T-cell (primary cell): ENCODE measurements around the gene KCNMA1. TPM values are rescaled to one million over a fixed set of nuclear protein-coding genes. Genes with fewer than 3 reads are reported as not detected.

ENCODE experiments used
- ATAC-seq, 4 experiments: fragments of 200-7000 bp in 3 of 4; fragments of 150-1000 bp in 1 of 4; cut with Tn5 transposase; replicated peaks in 1 of 4; 1 replicate in 3 of 4; 2 replicates in 1 of 4; pipeline ENCODE4 v1.10.0; 2021; ENCODE audit warnings: moderate library complexity in 3 of 4, mild to moderate bottlenecking in 2 of 4, moderate number of reproducible peaks in 1 of 4
- CTCF ChIA-PET, 2 donors: fragments of 300-600 bp; sonication (Branson Sonifier 250); formaldehyde crosslinking; loops; one replicate each; lab custom pipeline; 2022; ENCODE audit warnings: antibody characterized with exemption in 2 of 2; lab: Charles Lee
- POLR2A ChIA-PET, 2 donors: fragments of 300-600 bp; sonication (Branson Sonifier 250); formaldehyde crosslinking; loops; one replicate each; lab custom pipeline; 2022; ENCODE audit warnings: antibody characterized with exemption in 2 of 2; lab: Charles Lee
- DNase-seq, 35 experiments: peaks; one replicate each; pipeline versions ENCODE4 v3.0.0 to v3.0.0-alpha.2; 2013 to 2023
- H3K27ac ChIP-seq: one replicate; pipeline ENCODE4 v1.5.1; 2013; ENCODE audit warnings: low read length
- H3K27me3 ChIP-seq, 2 experiments: replicated peaks in 1 of 2; 1 replicate in 1 of 2; 2 replicates in 1 of 2; pipeline versions ENCODE4 v1.6.1 to v1.7.0; 2013; ENCODE audit warnings: low read length in 1 of 2, mixed read lengths in 1 of 2; ENCODE audit not compliant: control insufficient read depth in 2 of 2, insufficient read depth in 2 of 2; ENCODE audit errors: extremely low read depth in 1 of 2
- H3K36me3 ChIP-seq, 2 donors: 1 replicate in 1 of 2; 2 replicates in 1 of 2; pipeline versions ENCODE4 v1.6.1 to v1.7.0; 2013; ENCODE audit warnings: low read length in 1 of 2; ENCODE audit not compliant: control insufficient read depth in 2 of 2, insufficient read depth in 1 of 2; ENCODE audit errors: extremely low read depth in 1 of 2
- H3K4me1 ChIP-seq, 2 experiments: 1 replicate in 1 of 2; 2 replicates in 1 of 2; pipeline versions ENCODE4 v1.6.1 to v1.7.0; 2013; ENCODE audit warnings: low read length in 2 of 2, mixed read lengths in 1 of 2; ENCODE audit not compliant: insufficient read depth in 2 of 2, control insufficient read depth in 1 of 2; ENCODE audit errors: extremely low read depth in 1 of 2
- H3K4me3 ChIP-seq, 2 donors: 1 replicate in 1 of 2; 2 replicates in 1 of 2; pipeline versions ENCODE4 v1.5.1 to v1.7.0; 2013; ENCODE audit warnings: mild to moderate bottlenecking in 2 of 2, low read length in 1 of 2, moderate library complexity in 1 of 2; ENCODE audit not compliant: control insufficient read depth in 1 of 2; ENCODE audit errors: extremely low read depth in 1 of 2
- H3K9me3 ChIP-seq: 2 replicates; pipeline ENCODE4 v1.7.0; 2013
- H3K27ac Mint-ChIP-seq, 2 donors: one replicate each; pipeline ENCODE4 v1.8.0; 2020 to 2021; ENCODE audit warnings: mild to moderate bottlenecking in 2 of 2, mixed read lengths in 2 of 2
- H3K27me3 Mint-ChIP-seq, 2 donors: one replicate each; pipeline ENCODE4 v1.8.0; 2021 to 2022; ENCODE audit warnings: mixed read lengths in 2 of 2
- H3K36me3 Mint-ChIP-seq: one replicate; pipeline ENCODE4 v1.8.0; 2021; ENCODE audit warnings: mixed read lengths
- H3K4me1 Mint-ChIP-seq, 3 donors: one replicate each; pipeline ENCODE4 v1.8.0; 2020 to 2022; ENCODE audit warnings: mixed read lengths in 3 of 3, mild to moderate bottlenecking in 1 of 3
- H3K4me3 Mint-ChIP-seq, 3 donors: one replicate each; pipeline ENCODE4 v1.8.0; 2020 to 2022; ENCODE audit warnings: mild to moderate bottlenecking in 3 of 3, mixed read lengths in 3 of 3, moderate library complexity in 3 of 3
- H3K9me3 Mint-ChIP-seq, 3 donors: one replicate each; pipeline ENCODE4 v1.8.0; 2020 to 2022; ENCODE audit warnings: mixed read lengths in 3 of 3
- WGBS: methylation state at CpG from one replicate; pipeline ENCODE4 v1.1.5; 2013; ENCODE audit warnings: missing lambda C conversion rate; ENCODE audit not compliant: insufficient coverage; 5-methylcytosine and 5-hydroxymethylcytosine counted together
- total RNA-seq, 35 experiments: library from RNA in 6 of 35; stranded (reverse) in 6 of 35; fragments of 120-200 nt in 1 of 35; gene quantifications; one replicate each; pipeline versions ENCODE4 v1.2.1 to v1.2.4 and lab custom pipeline; 2013 to 2026

KCNMA1 gene
- total RNA-seq, 5 donors from 2014 or later (not counting 1 experiment from before 2014, with no cell fraction given), result 0.14 to 1.6 (median 0.60) TPM

GRCh38 chr10:77492368-77492994 is 145.1 kb downstream of the KCNMA1 start:
- no peaks in the 10 kb centered on the region for H3K9me3 ChIP-seq
- H3K27ac ChIP-seq, result no peak overlapping the region
- CTCF ChIA-PET, result no interaction called here
- no peaks in the 10 kb centered on the region for H3K4me1 Mint-ChIP-seq
- H3K4me1 ChIP-seq, result no peaks in the 10 kb centered on the region
- POLR2A ChIA-PET, result no interaction called here
- ATAC-seq (no peak), DNase-seq (no peak)
- H3K4me3 Mint-ChIP-seq, result no peak overlapping the region
- peaks cover 4 to 5% of the 10 kb centered on the region in 2 donors for H3K27me3 Mint-ChIP-seq
- no peaks in the 10 kb centered on the region for H3K9me3 Mint-ChIP-seq
- H3K27me3 ChIP-seq, result peaks cover 0 to 11% of the 10 kb centered on the region in 2 experiments
- no peaks in the 10 kb centered on the region for H3K36me3 ChIP-seq
- WGBS, result 100% methylated on average over 1 of the region's 4 CpGs
- no peak overlapping the region for H3K4me3 ChIP-seq
- H3K27ac Mint-ChIP-seq, result no peak overlapping the region
- no peaks in the 10 kb centered on the region for H3K36me3 Mint-ChIP-seq

- H3K9me3 ChIP-seq, result no peaks in the 10 kb centered on the region
- no peaks in the 10 kb centered on the region for H3K36me3 ChIP-seq
- ATAC-seq (no peak), DNase-seq (no peak)
- POLR2A ChIA-PET, result no interaction called here
- Mint-ChIP-seq H3K4me3 (no peak overlapping the region), H3K36me3 (no peaks in the 10 kb centered on the region), H3K4me1 (no peaks in the 10 kb centered on the region), H3K27ac (no peak overlapping the region), H3K9me3 (no peaks in the 10 kb centered on the region), H3K27me3 (peaks cover 4 to 5% of the 10 kb centered on the region in 2 donors)
- H3K4me3 ChIP-seq, result no peak overlapping the region
- no peak overlapping the region for H3K27ac ChIP-seq
- no peaks in the 10 kb centered on the region for H3K4me1 ChIP-seq
- CTCF ChIA-PET, result no interaction called here
- 71% methylated on average over 2 of the region's 6 CpGs for WGBS
- peaks cover 0 to 11% of the 10 kb centered on the region in 2 experiments for H3K27me3 ChIP-seq
Measured at GRCh38 chr10:77490534-77491314, 146.9 kb downstream of the KCNMA1 start.

- no peak for DNase-seq
- Mint-ChIP-seq H3K4me1 (no peaks in the 10 kb centered on the region), H3K4me3 (no peak overlapping the region), H3K36me3 (no peaks in the 10 kb centered on the region), H3K27me3 (no peaks in the 10 kb centered on the region), H3K9me3 (no peaks in the 10 kb centered on the region), H3K27ac (no peak overlapping the region)
- no peak overlapping the region for H3K4me3 ChIP-seq
- no peaks in the 10 kb centered on the region for H3K9me3 ChIP-seq
- no peaks in the 10 kb centered on the region for H3K4me1 ChIP-seq
- no peak for ATAC-seq
- H3K27ac ChIP-seq, result no peak overlapping the region
- H3K27me3 ChIP-seq, result peaks cover 0 to 7% of the 10 kb centered on the region in 2 experiments
- ChIA-PET CTCF (no interaction called here), POLR2A (interaction anchor here in 1 of 2 donors (0.6 kb wide), 1 partner anchor 261 kb away, joined by 3 read pairs; no protein-coding TSS in a partner anchor)
- 80% methylated on average over 2 of the region's 3 CpGs for WGBS
- H3K36me3 ChIP-seq, result no peaks in the 10 kb centered on the region
Measured at GRCh38 chr10:77486517-77486916, 151.1 kb downstream of the KCNMA1 start.

- ChIA-PET CTCF (no interaction called here), POLR2A (no interaction called here)
- ATAC-seq, result no peak
- no peak overlapping the region for H3K27ac ChIP-seq
- Mint-ChIP-seq H3K27ac (no peak overlapping the region), H3K9me3 (no peaks in the 10 kb centered on the region), H3K27me3 (no peaks in the 10 kb centered on the region), H3K4me1 (no peaks in the 10 kb centered on the region), H3K4me3 (no peak overlapping the region), H3K36me3 (no peaks in the 10 kb centered on the region)
- no peaks in the 10 kb centered on the region for H3K36me3 ChIP-seq
- 60% methylated on average over 1 of the region's 2 CpGs for WGBS
- no peak overlapping the region for H3K4me3 ChIP-seq
- H3K27me3 ChIP-seq, result peaks cover 0 to 7% of the 10 kb centered on the region in 2 experiments
- H3K9me3 ChIP-seq, result no peaks in the 10 kb centered on the region
- H3K4me1 ChIP-seq, result no peaks in the 10 kb centered on the region
- no peak for DNase-seq
Measured at GRCh38 chr10:77485847-77486246, 151.8 kb downstream of the KCNMA1 start.

- no peaks in the 10 kb centered on the region for H3K4me1 ChIP-seq
- no peak overlapping the region for H3K4me3 ChIP-seq
- WGBS, result 23% methylated on average over 2 of the region's 2 CpGs
- Mint-ChIP-seq H3K9me3 (no peaks in the 10 kb centered on the region), H3K36me3 (no peaks in the 10 kb centered on the region), H3K4me1 (no peaks in the 10 kb centered on the region), H3K27me3 (no peaks in the 10 kb centered on the region), H3K27ac (no peak overlapping the region), H3K4me3 (no peak overlapping the region)
- ChIA-PET CTCF (no interaction called here), POLR2A (no interaction called here)
- H3K36me3 ChIP-seq, result no peaks in the 10 kb centered on the region
- H3K9me3 ChIP-seq, result no peaks in the 10 kb centered on the region
- ATAC-seq, result no peak
- no peak overlapping the region for H3K27ac ChIP-seq
- H3K27me3 ChIP-seq, result peaks cover 0 to 10% of the 10 kb centered on the region in 2 experiments
- no peak for DNase-seq
Measured at GRCh38 chr10:77482072-77482471, 155.5 kb downstream of the KCNMA1 start.

- Histone ChIP-seq H3K36me3 (no peaks in the 10 kb centered on the region), H3K4me3 (no peak overlapping the region), H3K4me1 (no peaks in the 10 kb centered on the region), H3K27me3 (peaks cover 0 to 16% of the 10 kb centered on the region in 2 experiments), H3K27ac (no peak overlapping the region), H3K9me3 (no peaks in the 10 kb centered on the region)
- CTCF ChIA-PET, result no interaction called here
- Mint-ChIP-seq H3K27ac (no peak overlapping the region), H3K36me3 (no peaks in the 10 kb centered on the region), H3K4me3 (no peak overlapping the region), H3K27me3 (no peaks in the 10 kb centered on the region), H3K9me3 (no peaks in the 10 kb centered on the region), H3K4me1 (no peaks in the 10 kb centered on the region)
- ATAC-seq, result no peak
- POLR2A ChIA-PET, result no interaction called here
- DNase-seq, result no peak
- 59% methylated on average over 5 of the region's 8 CpGs for whole genome bisulfite sequencing
Measured at GRCh38 chr10:77479586-77479985, 158.0 kb downstream of the KCNMA1 start.
